Activated CD4-positive, alpha-beta memory T cell treated with anti-CD3 and anti-CD28 coated beads, Interleukin-2, amount 10 ng/mL, durations not matched to agents 7 days and 5 days (primary cell): ENCODE data around the gene RIPK3. TPM values are rescaled to one million over a fixed set of nuclear protein-coding genes. Genes with fewer than 3 reads are reported as not detected.
"Not testable (repeated sequence)": the region's sequence is repeated elsewhere in the genome, so short reads cannot be mapped to it uniquely, and the experiment has no call there.

Experiments used
- CTCF ChIA-PET: fragments of 350-600 bp; sonication (Branson Sonifier 250); formaldehyde crosslinking; loops from one replicate; lab custom pipeline; 2021; ENCODE audit warnings: antibody characterized with exemption, inconsistent platforms; lab: Charles Lee
- POLR2A ChIA-PET: fragments of 350-600 bp; sonication (Branson Sonifier 250); formaldehyde crosslinking; loops from one replicate; lab custom pipeline; 2021; ENCODE audit warnings: antibody characterized with exemption; lab: Charles Lee
- DNase-seq: peaks from one replicate; pipeline ENCODE4 v3.0.0-alpha.2; 2020
- H3K27ac Mint-ChIP-seq: one replicate; pipeline ENCODE4 v1.8.0; 2021; ENCODE audit warnings: mild to moderate bottlenecking, mixed read lengths
- H3K27me3 Mint-ChIP-seq: one replicate; pipeline ENCODE4 v1.8.0; 2021; ENCODE audit warnings: mixed read lengths
- H3K36me3 Mint-ChIP-seq: one replicate; pipeline ENCODE4 v1.8.0; 2021; ENCODE audit warnings: low read depth, mixed read lengths
- H3K4me1 Mint-ChIP-seq: one replicate; pipeline ENCODE4 v1.8.0; 2021; ENCODE audit warnings: mixed read lengths
- H3K4me3 Mint-ChIP-seq: one replicate; pipeline ENCODE4 v1.8.0; 2021; ENCODE audit warnings: mild to moderate bottlenecking, mixed read lengths
- H3K9me3 Mint-ChIP-seq: one replicate; pipeline ENCODE4 v1.8.0; 2021; ENCODE audit warnings: mixed read lengths
- total RNA-seq, 2 experiments: library from RNA; stranded (reverse); gene quantifications; one replicate each; pipeline ENCODE4 v1.2.3, GENCODE V29; 2021

The RIPK3 gene
- total RNA-seq, 2 experiments from 2014 or later, result 37.3 to 38.0 TPM

- DNase-seq, H3K36me3 Mint-ChIP-seq, POLR2A ChIA-PET, H3K4me1 Mint-ChIP-seq, H3K4me3 Mint-ChIP-seq, H3K9me3 Mint-ChIP-seq, H3K27ac Mint-ChIP-seq: not testable (repeated sequence)
- peaks cover 47% of the 10 kb centered on the region for H3K27me3 Mint-ChIP-seq
- CTCF ChIA-PET, result interaction anchor here (0.7 kb wide), 1 partner anchor 85 kb away, joined by 3 read pairs; no protein-coding TSS in a partner anchor
Observed at GRCh38 chr14:24354482-24354825, 14.7 kb upstream of the RIPK3 start.

- no peaks in the 10 kb centered on the region for H3K4me1 Mint-ChIP-seq
- POLR2A ChIA-PET, result no interaction called here
- H3K4me3 Mint-ChIP-seq, result no peak overlapping the region
- H3K9me3 Mint-ChIP-seq, result no peaks in the 10 kb centered on the region
- no peak overlapping the region for H3K27ac Mint-ChIP-seq
- no peaks in the 10 kb centered on the region for H3K36me3 Mint-ChIP-seq
- peaks cover 53% of the 10 kb centered on the region for H3K27me3 Mint-ChIP-seq
- DNase-seq, result no peak
- CTCF ChIA-PET, result no interaction called here
Observed at GRCh38 chr14:24353559-24354481, 14.0 kb upstream of the RIPK3 start.

- POLR2A ChIA-PET, result interaction anchor here (1.2 kb wide), 1 partner anchor 10 kb away, joined by 3 read pairs; no protein-coding TSS in a partner anchor
- H3K27me3 Mint-ChIP-seq, result peaks cover 57% of the 10 kb centered on the region
Observed at GRCh38 chr14:24351517-24351916, 11.7 kb upstream of the RIPK3 start.

GRCh38 chr14:24349742-24350141 lies 10.0 kb upstream of the RIPK3 start:
- peaks cover 67% of the 10 kb centered on the region for H3K27me3 Mint-ChIP-seq
- ChIA-PET CTCF (no interaction called here), POLR2A (interaction anchor here (0.9 kb wide), 1 partner anchor 87 kb away, joined by 3 read pairs; no protein-coding TSS in a partner anchor)
- no peaks in the 10 kb centered on the region for H3K36me3 Mint-ChIP-seq
- no peak overlapping the region for H3K4me3 Mint-ChIP-seq
- H3K27ac Mint-ChIP-seq, result no peak overlapping the region
- H3K4me1 Mint-ChIP-seq, result no peaks in the 10 kb centered on the region
- DNase-seq, result no peak
- no peaks in the 10 kb centered on the region for H3K9me3 Mint-ChIP-seq

More at GRCh38 chr14:24351517-24351916, 11.7 kb upstream of the RIPK3 start:
- no peaks in the 10 kb centered on the region for H3K9me3 Mint-ChIP-seq
- CTCF ChIA-PET, result interaction anchor here (1.5 to 1.7 kb wide), 2 partner anchors 19 to 80 kb away, joined by 4 to 8 read pairs; no protein-coding TSS in a partner anchor
- no peaks in the 10 kb centered on the region for H3K4me1 Mint-ChIP-seq
- no peaks in the 10 kb centered on the region for H3K36me3 Mint-ChIP-seq
- no peak overlapping the region for H3K27ac Mint-ChIP-seq
- H3K4me3 Mint-ChIP-seq, result no peak overlapping the region
- no peak for DNase-seq

GRCh38 chr14:24348186-24348585 lies 8.4 kb upstream of the RIPK3 start:
- no peak for DNase-seq
- ChIA-PET CTCF (interaction anchor here (1.6 to 1.8 kb wide), 2 partner anchors 14 to 16 kb away, joined by 4 to 13 read pairs; no protein-coding TSS in a partner anchor), POLR2A (interaction anchor here (1.6 kb wide), 1 partner anchor 9 kb away, joined by 6 read pairs; the partner anchor contains the start of gene RIPK3)
- no peaks in the 10 kb centered on the region for H3K36me3 Mint-ChIP-seq
- no peaks in the 10 kb centered on the region for H3K9me3 Mint-ChIP-seq
- H3K4me1 Mint-ChIP-seq, result no peaks in the 10 kb centered on the region
- no peak overlapping the region for H3K27ac Mint-ChIP-seq
- peaks cover 66% of the 10 kb centered on the region for H3K27me3 Mint-ChIP-seq
- H3K4me3 Mint-ChIP-seq, result no peak overlapping the region

GRCh38 chr14:24347134-24347533 lies 7.3 kb upstream of the RIPK3 start:
- H3K27me3 Mint-ChIP-seq, result peaks cover 63% of the 10 kb centered on the region
- no peak overlapping the region for H3K4me3 Mint-ChIP-seq
- no peaks in the 10 kb centered on the region for H3K36me3 Mint-ChIP-seq
- CTCF ChIA-PET, result interaction anchor here (1.2 to 3.2 kb wide), 4 partner anchors 13 to 84 kb away, joined by 3 to 14 read pairs (median 8); no protein-coding TSS in a partner anchor
- POLR2A ChIA-PET, result interaction anchor here (1.6 kb wide), 1 partner anchor 8 kb away, joined by 6 read pairs; the partner anchor contains the start of gene RIPK3
- H3K4me1 Mint-ChIP-seq, result no peaks in the 10 kb centered on the region
- H3K27ac Mint-ChIP-seq, result no peak overlapping the region
- DNase-seq, result no peak
- H3K9me3 Mint-ChIP-seq, result no peaks in the 10 kb centered on the region

- Mint-ChIP-seq H3K4me3 (no peak overlapping the region), H3K27ac (no peak overlapping the region), H3K27me3 (peaks cover 47% of the 10 kb centered on the region), H3K36me3 (no peaks in the 10 kb centered on the region), H3K9me3 (no peaks in the 10 kb centered on the region), H3K4me1 (peaks cover 8% of the 10 kb centered on the region)
- CTCF ChIA-PET, result interaction anchor here (2.8 to 3.2 kb wide), 2 partner anchors 11 to 87 kb away, joined by 13 to 14 read pairs; no protein-coding TSS in a partner anchor
- DNase-seq, result no peak
- POLR2A ChIA-PET, result interaction anchor here (1.3 kb wide), 1 partner anchor 87 kb away, joined by 3 read pairs; no protein-coding TSS in a partner anchor
Observed at GRCh38 chr14:24343795-24344660, 4.2 kb upstream of the RIPK3 start.

- Mint-ChIP-seq H3K4me3 (no peak overlapping the region), H3K9me3 (no peaks in the 10 kb centered on the region), H3K36me3 (peaks cover 8% of the 10 kb centered on the region), H3K4me1 (peaks cover 19% of the 10 kb centered on the region), H3K27ac (no peak overlapping the region), H3K27me3 (peaks cover 42% of the 10 kb centered on the region)
- DNase-seq, result no peak
- ChIA-PET POLR2A (no interaction called here), CTCF (interaction anchor here (2.8 kb wide), 1 partner anchor 9 kb away, joined by 13 read pairs; no protein-coding TSS in a partner anchor)
Observed at GRCh38 chr14:24342889-24343288, 3.1 kb upstream of the RIPK3 start.

- CTCF ChIA-PET, result interaction anchor here (0.8 to 18.8 kb wide), 3 partner anchors 32 to 101 kb away, joined by 4 to 494 read pairs (median 5); partner anchors contain the start of genes CBLN3 and KHNYN
- POLR2A ChIA-PET, result interaction anchor here (0.8 to 5.4 kb wide), 7 partner anchors 10 to 98 kb away, joined by 3 to 69 read pairs (median 6); partner anchors contain the start of genes CBLN3, KHNYN, RABGGTA and TINF2
- Mint-ChIP-seq H3K4me3 (no peak overlapping the region), H3K36me3 (peaks cover 27% of the 10 kb centered on the region), H3K9me3 (no peaks in the 10 kb centered on the region), H3K4me1 (peaks cover 34% of the 10 kb centered on the region), H3K27me3 (peaks cover 33% of the 10 kb centered on the region), H3K27ac (no peak overlapping the region)
- DNase-seq, result no peak
Observed at GRCh38 chr14:24340606-24341005, 815 bp upstream of the RIPK3 start.

GRCh38 chr14:24338843-24339242 lies 948 bp downstream of the RIPK3 start:
- Mint-ChIP-seq H3K27me3 (peaks cover 33% of the 10 kb centered on the region), H3K4me1 (peaks cover 47% of the 10 kb centered on the region), H3K27ac (peak overlapping the region; percentile 6), H3K9me3 (no peaks in the 10 kb centered on the region), H3K4me3 (peak overlapping the region; percentile 97), H3K36me3 (peaks cover 33% of the 10 kb centered on the region)
- DNase-seq, result no peak
- CTCF ChIA-PET, result interaction anchor here (1.4 to 18.8 kb wide), 4 partner anchors 11 to 98 kb away, joined by 5 to 494 read pairs (median 19); partner anchors contain the start of genes CBLN3 and KHNYN
- POLR2A ChIA-PET, result interaction anchor here (0.6 to 5.4 kb wide), 8 partner anchors 9 to 103 kb away, joined by 3 to 69 read pairs (median 8); partner anchors contain the start of genes CBLN3, DHRS1, KHNYN and NOP9

GRCh38 chr14:24337824-24338175 lies 2.0 kb downstream of the RIPK3 start:
- Mint-ChIP-seq H3K27me3 (peaks cover 35% of the 10 kb centered on the region), H3K4me3 (peak overlapping the region; percentile 97), H3K4me1 (peaks cover 56% of the 10 kb centered on the region), H3K36me3 (peaks cover 33% of the 10 kb centered on the region), H3K27ac (no peak overlapping the region), H3K9me3 (no peaks in the 10 kb centered on the region)
- ChIA-PET CTCF (interaction anchor here (5.1 to 18.8 kb wide), 2 partner anchors 90 to 99 kb away, joined by 30 to 494 read pairs; partner anchors contain the start of genes CBLN3 and KHNYN), POLR2A (interaction anchor here (0.8 to 5.4 kb wide), 2 partner anchors 89 to 93 kb away, joined by 3 to 69 read pairs; partner anchors contain the start of genes CBLN3 and KHNYN)
- DNase-seq, result no peak
